Omental fat pad (tissue), 4 donors: ENCODE measurements around the gene DLEC1. TPM values are rescaled to one million over a fixed set of nuclear protein-coding genes. Genes with fewer than 3 reads are reported as not detected.

Experiments used
- ATAC-seq: fragments of 150-250 bp; one replicate; pipeline ENCODE4 v1.9.1; 2016; ENCODE audit warnings: mild to moderate bottlenecking, moderate library complexity; ENCODE audit not compliant: low FRiP score
- DNase-seq: peaks from one replicate; pipeline ENCODE4 v3.0.0-alpha.2; 2019; ENCODE audit warnings: low spot score
- total RNA-seq, 4 donors: library from RNA; depleted of rRNA; stranded (reverse); fragments of >200 nt; gene quantifications; one replicate each; pipeline ENCODE4 v1.1.0, GENCODE V29; 2016
- TF ChIP-seq, protein P1 (sequence below), 3 donors: fragments of 450-650 bp; IDR thresholded peaks; one replicate each; pipeline ENCODE4 v1.5.1; 2016 to 2017; ENCODE audit warnings: antibody characterized with exemption in 3 of 3, mild to moderate bottlenecking in 3 of 3, moderate library complexity in 2 of 3

DLEC1 gene
- total RNA-seq, 4 donors from 2014 or later, result 0.47 to 5.5 (median 1.4) TPM

DNA sequence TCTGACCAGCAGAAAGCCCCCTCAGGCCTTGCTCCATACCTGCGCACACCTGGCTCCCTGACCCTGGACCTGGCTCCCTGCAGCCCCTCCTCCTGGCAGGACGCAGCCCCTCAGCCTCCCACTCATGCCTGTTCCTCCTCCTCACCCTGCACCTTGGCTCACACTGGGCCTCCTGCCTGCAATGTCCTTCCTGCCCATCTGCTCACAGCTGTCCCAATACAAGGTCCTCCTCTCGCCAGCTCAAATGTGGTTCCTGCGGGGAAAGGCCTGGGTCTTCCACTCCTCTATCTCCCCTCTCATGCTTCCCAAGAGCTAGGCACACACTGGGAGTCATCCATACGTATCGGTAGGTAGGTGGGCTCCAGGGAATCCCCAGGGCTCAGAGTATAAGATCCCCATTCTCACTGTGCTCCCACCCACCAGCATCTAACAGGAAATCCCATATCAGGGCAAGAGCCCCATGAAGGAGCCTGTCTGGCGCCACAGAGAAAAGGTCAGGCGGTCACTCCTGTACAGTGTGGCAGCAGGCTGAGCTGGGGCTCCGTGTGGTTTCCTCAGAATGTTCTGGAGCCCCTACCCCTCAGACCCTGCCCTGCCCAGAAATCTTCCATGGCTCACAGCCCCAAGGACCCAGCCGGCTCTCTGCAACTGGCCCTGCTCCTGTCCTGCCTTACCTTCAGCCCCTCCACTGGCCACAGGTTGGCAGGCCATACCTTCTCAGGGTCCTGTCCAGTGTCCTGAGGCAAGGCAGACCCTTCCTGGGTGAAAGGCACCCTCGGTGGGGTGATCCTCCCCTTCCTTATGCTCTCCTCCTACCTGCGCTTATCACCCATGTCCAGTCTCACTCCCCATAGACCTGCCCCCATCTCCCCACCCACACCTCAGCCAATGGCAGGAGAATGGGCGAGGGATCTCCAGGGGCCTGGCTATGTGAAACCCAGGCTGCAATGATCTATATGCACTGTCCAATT is 20.4 kb upstream of the DLEC1 start:
- ATAC-seq (no peak), DNase-seq (no peak)
- TF ChIP-seq, protein P1, sequence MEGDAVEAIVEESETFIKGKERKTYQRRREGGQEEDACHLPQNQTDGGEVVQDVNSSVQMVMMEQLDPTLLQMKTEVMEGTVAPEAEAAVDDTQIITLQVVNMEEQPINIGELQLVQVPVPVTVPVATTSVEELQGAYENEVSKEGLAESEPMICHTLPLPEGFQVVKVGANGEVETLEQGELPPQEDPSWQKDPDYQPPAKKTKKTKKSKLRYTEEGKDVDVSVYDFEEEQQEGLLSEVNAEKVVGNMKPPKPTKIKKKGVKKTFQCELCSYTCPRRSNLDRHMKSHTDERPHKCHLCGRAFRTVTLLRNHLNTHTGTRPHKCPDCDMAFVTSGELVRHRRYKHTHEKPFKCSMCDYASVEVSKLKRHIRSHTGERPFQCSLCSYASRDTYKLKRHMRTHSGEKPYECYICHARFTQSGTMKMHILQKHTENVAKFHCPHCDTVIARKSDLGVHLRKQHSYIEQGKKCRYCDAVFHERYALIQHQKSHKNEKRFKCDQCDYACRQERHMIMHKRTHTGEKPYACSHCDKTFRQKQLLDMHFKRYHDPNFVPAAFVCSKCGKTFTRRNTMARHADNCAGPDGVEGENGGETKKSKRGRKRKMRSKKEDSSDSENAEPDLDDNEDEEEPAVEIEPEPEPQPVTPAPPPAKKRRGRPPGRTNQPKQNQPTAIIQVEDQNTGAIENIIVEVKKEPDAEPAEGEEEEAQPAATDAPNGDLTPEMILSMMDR (IDR thresholded peaks at IDR 0.05), result no peak

DNA sequence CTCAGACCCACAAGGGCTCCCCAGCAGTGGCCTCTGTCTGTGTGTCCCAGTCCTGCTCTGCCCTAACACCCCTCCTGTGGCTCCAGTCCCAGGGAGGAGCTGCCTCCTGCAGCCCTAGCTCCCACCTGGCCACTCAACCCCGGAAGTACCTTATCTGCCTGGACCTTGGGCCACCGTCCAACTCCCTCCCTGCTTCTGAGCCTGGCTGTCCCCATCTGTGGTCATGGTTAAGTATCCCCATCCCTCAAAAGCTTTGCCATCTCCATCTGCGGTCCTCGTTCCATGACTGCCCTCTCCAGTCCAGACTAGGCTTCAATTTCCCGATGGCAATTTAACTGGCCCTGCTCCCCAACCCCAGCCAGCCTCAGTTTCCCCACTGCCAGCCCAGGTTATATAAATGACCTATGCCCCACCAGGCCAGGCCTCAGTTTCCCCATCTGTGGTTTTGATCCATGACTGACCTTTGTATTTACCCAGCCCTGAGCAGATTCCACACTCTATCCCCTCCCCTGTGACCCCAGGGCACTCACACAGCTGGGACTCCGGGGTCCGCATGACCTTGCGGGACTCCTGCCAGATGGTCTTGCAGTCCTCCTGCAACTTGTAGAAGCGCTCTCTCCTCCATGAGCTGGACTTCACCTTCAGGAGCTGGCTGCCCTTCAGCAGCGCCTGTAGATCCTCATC is 19.2 kb upstream of the DLEC1 start:
- TF ChIP-seq, protein P1 (IDR thresholded peaks at IDR 0.05), result no peak
- no peak for ATAC-seq
- no peak for DNase-seq

DNA sequence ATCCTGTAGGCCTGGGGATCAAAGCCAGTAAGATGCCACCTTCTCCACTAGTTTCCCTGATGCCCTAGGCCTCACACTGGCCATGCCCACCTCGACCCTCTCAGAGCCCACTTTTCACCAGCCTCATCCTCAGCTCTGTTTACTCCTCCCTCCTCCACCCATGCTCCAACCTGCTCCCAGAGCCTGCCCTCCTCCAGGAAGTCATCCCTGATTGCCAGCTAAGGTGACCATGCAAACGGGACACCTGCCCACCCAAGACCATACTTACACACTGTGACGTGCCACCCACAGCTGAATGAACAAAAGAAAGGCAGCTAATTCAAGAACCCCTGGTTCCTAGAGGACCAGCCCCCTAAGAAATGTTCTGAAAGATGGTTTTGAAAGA is 18.7 kb upstream of the DLEC1 start:
- TF ChIP-seq, protein P1 (IDR thresholded peaks at IDR 0.05), result no peak
- ATAC-seq (no peak), DNase-seq (no peak)

DNA sequence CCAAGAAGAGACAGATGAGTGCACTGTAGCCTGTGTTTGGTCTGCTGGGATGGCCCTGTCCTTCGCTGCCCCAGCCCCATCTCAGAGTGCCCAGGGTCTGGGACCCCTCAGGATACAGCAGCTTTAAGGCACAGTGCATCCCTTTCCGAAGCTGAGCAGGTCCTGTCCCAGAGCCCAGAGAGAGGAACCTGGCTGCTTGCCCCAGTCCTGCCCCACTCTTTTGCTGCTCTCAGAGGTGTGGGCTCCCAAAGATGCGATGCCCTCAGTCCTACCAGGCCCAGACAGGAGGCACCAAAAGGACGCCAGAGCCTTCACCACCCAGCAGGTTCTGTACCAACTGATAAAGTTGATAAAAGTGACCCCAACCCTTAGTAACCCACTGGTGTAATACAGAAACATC is 17.8 kb upstream of the DLEC1 start:
- TF ChIP-seq, protein P1 (IDR thresholded peaks at IDR 0.05), result no peak
- DNase-seq (no peak), ATAC-seq (no peak)

DNA sequence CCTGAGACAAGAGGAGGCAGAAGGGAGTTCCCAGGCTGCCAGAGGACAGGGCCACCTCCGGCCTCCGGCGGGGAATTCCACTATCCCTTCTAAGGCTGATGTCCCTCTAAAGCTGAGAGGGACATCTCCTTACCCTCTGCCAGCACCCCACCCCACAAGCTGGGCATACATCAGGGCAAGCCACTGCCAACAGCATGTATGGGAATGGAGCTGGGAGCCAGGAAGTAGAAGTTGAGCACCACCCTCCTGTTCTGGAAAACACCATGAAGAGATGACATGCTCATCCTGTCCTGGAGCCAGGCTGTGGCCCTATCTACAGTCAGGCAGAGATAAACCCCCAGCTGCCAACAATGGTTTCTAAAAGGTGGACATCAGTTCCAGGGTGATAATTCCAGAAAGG is 16.7 kb upstream of the DLEC1 start:
- DNase-seq, result no peak
- TF ChIP-seq, protein P1 (IDR thresholded peaks at IDR 0.05), result no peak
- ATAC-seq, result no peak

DNA sequence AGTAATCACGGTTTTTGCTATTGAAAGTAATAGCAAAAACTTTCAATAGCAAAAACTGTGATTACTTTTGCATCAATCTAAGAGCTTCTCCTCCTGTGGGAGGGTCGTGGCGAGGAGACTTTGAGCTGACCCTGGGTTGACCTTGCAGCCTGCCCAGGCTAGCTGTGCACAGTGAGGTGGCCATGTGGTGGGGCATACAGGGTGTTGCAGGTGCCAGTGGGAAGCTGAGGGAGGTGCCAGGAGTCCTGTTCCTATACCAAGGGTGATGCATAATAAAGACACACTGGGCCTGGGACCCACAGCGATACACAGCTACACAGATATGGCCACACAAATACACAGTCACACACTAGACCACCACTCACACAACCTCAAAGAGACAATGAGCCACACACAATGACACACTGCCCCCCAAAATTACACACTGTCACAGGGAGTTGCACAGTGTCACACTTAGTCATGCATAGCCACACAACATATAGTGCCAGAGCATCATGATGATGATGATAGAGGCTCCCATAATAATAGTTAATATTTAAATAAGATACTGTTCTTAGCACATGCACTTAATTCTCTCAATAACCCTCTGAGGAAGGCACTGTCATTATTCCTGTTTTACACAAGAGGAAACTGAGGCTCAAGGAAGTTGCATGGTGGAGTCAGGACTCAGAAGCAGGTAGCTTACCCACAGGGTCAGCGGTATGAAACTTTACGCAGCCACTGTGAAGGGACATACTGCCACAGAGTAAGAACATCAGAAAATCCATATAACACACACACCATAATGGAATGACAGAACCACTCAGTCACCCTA is 15.9 kb upstream of the DLEC1 start:
- ATAC-seq, result no peak
- TF ChIP-seq, protein P1 (IDR thresholded peaks at IDR 0.05), result no peak
- no peak for DNase-seq
